ENCODE results near the gene CROCC2.

CROCC2 gene

GRCh38 chr2:240947176-240947575 lies 41.0 kb downstream of the CROCC2 start:
- DNase-seq, result no peak

- no peak for DNase-seq
Observed at GRCh38 chr2:240947607-240948006, 41.5 kb downstream of the CROCC2 start.

- no peak for DNase-seq
Observed at GRCh38 chr2:240948086-240948485, 42.0 kb downstream of the CROCC2 start.

- DNase-seq, result no peak
Observed at GRCh38 chr2:240948905-240949790, 43.0 kb downstream of the CROCC2 start.

GRCh38 chr2:240949791-240950705 lies 43.9 kb downstream of the CROCC2 start:
- no peak for DNase-seq

GRCh38 chr2:240951045-240951594 lies 45.0 kb downstream of the CROCC2 start:
- DNase-seq, result no peak

GRCh38 chr2:240952496-240953246 lies 46.5 kb downstream of the CROCC2 start:
- DNase-seq, result no peak

- DNase-seq, result no peak
Observed at GRCh38 chr2:240953426-240954410, 47.6 kb downstream of the CROCC2 start.

- DNase-seq, result no peak
Observed at GRCh38 chr2:240954436-240955305, 48.5 kb downstream of the CROCC2 start.

GRCh38 chr2:240955306-240956170 lies 49.4 kb downstream of the CROCC2 start:
- no peak for DNase-seq

- no peak for DNase-seq
Observed at GRCh38 chr2:240956171-240956934, 50.2 kb downstream of the CROCC2 start.

- DNase-seq, result no peak
Observed at GRCh38 chr2:240956935-240957655, 51.0 kb downstream of the CROCC2 start.

- no peak for DNase-seq
Observed at GRCh38 chr2:240957656-240958365, 51.7 kb downstream of the CROCC2 start.

GRCh38 chr2:240958366-240959213 lies 52.5 kb downstream of the CROCC2 start:
- no peak for DNase-seq

GRCh38 chr2:240959214-240959940 lies 53.2 kb downstream of the CROCC2 start:
- no peak for DNase-seq

Measured in CD4-positive, alpha-beta T cell treated with Interleukin-6 for 4 hours (primary cell).